22Rv1 (cell line): ENCODE results near the gene RFX4.

Source experiments
- H3K27ac ChIP-seq: fragments of 450-650 bp; 2 replicates; pipeline ENCODE4 v1.5.1; 2017
- CTCF ChIP-seq: fragments of 450-650 bp; IDR thresholded peaks from 2 replicates; pipeline ENCODE4 v1.5.1; 2017; ENCODE audit warnings: mild to moderate bottlenecking
- ZFX ChIP-seq: fragments of 450-650 bp; IDR thresholded peaks from 2 replicates; pipeline ENCODE4 v1.6.1; 2017; ENCODE audit warnings: antibody characterized with exemption, borderline replicate concordance

Gene RFX4

GRCh38 chr12:106791531-106791930 is 208.7 kb downstream of the RFX4 start:
- TF ChIP-seq CTCF (no peak), ZFX (no peak)
- H3K27ac ChIP-seq = no peak overlapping the region

GRCh38 chr12:106794369-106794768 is 211.6 kb downstream of the RFX4 start:
- H3K27ac ChIP-seq = no peak overlapping the region
- TF ChIP-seq CTCF (no peak), ZFX (no peak)

- TF ChIP-seq CTCF (no peak), ZFX (no peak)
- H3K27ac ChIP-seq = no peak overlapping the region
Measured at GRCh38 chr12:106801167-106801708, 218.4 kb downstream of the RFX4 start.

GRCh38 chr12:106801830-106802533 is 219.2 kb downstream of the RFX4 start:
- no peak for TF ChIP-seq CTCF
- H3K27ac ChIP-seq = no peak overlapping the region

GRCh38 chr12:106804668-106805067 is 221.9 kb downstream of the RFX4 start:
- H3K27ac ChIP-seq = no peak overlapping the region

More at GRCh38 chr12:106804668-106805067, 221.9 kb downstream of the RFX4 start:
- TF ChIP-seq CTCF = no peak
- TF ChIP-seq ZFX = no peak
